Activated CD4-positive, CD25-positive, alpha-beta regulatory T cell (primary cell): ENCODE results near the gene UFC1.

Source experiments
- DNase-seq, 4 experiments: peaks; one replicate each; lab custom pipeline; 2025; lab: John Stamatoyannopoulos, UW

The UFC1 gene

DNA sequence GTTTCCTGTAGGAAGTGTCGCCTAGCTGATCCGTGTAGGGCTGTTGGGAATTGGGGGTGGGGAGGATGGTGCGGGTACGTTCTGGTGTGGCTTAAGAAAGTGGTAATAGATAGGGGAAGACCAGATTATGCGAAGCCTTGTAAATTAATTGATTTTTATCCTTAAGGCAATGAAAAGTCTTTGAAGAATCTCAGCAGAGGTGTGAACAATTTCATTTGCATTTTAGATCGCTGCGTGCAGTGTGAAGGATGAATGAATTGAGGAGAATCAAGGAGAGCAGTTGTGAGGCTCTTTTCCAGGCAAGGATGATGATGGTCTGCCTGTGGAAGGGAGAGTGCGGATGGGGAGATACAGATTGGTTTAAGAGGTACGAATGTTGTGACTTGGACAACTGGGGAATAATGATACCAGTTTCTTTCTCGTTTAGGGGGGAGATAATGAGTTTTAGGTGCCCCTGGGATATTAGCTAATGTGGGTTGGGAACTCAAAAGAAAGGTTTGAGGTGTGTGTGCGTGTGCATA is 20.5 kb upstream of the UFC1 start:
- no peak for DNase-seq

DNA sequence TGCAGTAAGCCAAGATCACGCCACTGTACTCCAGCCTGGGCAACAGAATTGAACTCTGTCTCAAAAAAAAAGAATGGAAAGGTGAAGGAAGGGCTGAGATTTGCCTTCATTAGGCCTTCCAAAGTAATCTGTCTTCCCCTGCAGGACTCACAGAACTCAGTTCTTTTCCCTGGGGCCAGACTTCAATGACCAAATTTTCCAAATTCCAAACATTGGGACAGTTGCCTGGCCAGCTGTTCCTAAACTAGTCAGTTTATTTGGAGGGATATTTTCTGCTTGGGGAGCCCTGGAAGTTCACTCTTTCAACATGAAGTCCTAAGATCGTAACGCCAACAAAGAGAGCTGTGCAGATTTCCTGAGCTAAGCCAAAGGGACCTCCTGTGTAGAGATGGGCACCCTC is 15.9 kb upstream of the UFC1 start:
- no peak for DNase-seq

DNA sequence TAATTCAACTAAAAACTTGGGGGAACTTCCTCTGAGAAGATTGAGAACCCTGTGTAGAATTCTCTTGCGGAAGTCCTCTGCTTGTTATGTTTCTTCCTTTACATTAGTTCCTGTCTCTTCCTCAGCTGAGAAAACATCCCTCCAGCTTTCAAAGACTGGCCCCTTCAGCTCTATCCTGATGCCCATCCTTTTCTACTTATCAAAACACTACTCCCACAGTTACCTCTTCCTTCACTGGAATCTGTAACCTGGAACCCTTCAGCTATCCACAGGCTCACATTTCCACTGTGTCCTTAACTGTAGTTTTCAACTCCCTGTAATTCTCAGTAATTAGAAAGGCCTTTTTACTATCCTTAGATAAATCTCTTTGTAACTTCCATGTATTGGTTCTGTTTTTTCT is 15.3 kb upstream of the UFC1 start:
- no peak for DNase-seq

DNA sequence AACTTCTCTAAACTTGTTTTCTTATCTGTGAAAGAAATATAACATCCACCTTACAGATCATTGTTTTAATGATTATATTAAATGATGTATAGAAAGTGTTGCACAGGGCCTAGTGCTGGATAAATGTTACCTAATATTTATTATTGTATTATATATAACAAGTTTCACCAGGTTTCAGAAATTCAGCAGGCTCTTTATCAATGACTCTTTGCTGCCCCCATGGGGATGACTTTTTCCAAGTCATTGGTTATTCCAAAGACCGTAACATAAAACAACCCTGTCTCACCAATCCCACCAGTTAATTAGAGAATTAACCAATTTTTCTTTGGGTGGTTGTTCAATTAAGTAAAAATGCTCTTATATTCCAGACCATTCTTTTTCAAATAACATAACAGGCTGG is 14.0 kb upstream of the UFC1 start:
- peak in 2 of 4 experiments; percentile 13 to 16 for DNase-seq

DNA sequence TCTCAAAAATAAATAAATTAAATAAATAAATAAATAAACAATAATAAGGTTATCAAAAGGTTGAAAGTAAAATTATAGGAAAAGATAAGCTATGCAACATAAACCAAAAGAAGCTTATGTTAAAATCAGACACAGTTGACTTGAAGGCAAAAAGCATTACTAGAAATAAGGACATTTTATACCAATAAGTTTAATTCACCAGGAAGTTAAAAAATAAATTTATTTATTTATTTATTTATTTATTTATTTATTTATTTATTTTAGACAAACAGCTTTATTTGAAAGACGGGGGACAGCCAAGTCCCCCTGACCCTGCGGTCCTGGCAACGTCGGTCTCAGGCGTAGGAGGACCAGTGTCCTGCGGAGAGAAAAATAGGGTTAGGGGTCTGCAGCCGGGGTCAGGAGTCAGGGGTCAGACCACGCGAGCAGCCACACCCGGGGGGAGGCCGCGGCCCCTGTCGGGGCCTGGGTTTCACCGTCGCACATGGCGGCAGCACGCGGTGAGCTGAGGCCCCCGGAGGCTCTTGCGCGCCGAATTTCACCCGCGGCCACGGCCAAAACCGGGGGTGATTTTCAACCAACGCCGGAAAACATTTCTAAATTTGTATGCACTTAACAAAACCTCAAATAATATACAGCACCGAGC is 12.9 kb upstream of the UFC1 start:
- DNase-seq = no peak

DNA sequence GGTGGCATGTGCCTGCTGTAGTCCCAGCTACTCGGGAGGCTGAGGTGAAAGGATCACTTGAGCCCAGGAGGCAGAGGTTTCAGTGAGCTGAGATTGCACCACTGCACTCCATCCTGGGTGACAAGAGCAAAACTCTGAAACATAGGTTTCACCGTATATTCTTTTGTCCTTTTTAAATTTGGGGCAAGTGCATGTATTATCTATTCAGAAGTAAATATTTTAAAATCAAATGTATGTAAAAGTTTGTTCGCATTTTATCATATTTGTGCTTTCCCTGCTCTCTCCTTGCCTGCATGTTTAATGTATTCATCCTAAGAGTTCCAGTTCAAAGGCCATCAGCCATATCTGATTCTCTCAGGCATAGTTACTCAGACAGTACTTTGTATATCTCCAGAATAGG is 7.9 kb upstream of the UFC1 start:
- DNase-seq = no peak

DNA sequence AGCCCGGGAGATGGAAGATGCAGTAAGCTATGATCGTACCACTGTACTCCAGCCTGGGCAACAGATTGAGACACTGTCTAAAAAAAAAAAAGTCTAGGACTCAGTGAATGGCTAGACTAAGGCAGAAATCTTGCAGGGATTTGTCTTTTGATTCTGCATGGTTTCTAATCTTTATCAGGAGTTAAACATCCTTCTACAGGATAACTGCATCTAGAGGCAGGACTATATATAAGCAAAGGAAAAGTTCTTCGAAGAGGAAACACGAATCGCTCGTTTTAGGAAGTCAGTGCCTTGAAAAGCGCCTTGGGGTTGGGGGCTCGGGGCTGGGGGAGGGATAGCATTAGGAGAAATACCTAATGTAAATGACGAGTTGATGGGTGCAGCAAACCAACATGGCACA is 602 bp upstream of the UFC1 start:
- DNase-seq = no peak

DNA sequence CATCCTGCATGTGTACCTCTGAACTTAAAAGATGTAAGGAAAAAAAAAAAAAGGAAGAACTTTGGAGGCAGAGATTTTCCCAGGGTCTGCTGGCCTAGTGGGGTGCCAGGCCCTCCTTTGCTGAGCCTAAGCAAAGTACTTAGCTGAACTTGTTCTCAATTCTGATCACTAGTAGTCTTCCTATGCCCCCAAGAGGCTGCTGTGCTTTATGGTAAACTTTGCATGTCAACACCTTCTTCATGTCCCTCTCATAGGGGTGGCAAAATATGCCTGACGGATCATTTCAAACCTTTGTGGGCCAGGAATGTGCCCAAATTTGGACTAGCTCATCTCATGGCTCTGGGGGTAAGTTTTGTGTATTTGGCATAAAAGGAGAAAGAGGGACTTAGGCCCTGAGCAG is 4.1 kb downstream of the UFC1 start:
- DNase-seq = no peak

DNA sequence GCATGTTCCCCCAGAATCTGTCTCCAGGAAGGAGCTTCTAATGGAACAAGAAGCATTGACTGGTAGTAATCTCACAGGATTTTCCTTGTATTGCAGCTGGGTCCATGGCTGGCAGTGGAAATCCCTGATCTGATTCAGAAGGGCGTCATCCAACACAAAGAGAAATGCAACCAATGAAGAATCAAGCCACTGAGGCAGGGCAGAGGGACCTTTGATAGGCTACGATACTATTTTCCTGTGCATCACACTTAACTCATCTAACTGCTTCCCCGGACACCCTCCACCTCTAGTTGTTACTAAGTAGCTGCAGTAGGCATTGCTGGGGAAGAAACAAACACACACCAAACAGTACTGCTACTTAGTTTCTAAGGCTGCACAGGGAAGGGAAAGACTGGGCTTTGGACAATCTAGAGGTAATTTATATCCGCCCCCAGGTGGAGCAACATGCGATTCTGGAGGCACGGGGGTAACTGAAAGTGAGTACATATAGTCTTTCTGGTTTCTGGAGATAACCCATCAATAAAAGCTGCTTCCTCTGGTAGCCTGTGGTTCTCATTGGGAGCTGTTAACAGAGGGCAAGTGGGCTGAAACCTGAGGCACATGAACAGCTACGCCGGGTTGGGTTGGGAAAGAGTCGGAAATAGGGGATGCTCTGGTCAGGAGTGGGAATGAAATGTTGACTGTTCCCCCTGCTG is 4.7 kb downstream of the UFC1 start:
- DNase-seq = no peak

DNA sequence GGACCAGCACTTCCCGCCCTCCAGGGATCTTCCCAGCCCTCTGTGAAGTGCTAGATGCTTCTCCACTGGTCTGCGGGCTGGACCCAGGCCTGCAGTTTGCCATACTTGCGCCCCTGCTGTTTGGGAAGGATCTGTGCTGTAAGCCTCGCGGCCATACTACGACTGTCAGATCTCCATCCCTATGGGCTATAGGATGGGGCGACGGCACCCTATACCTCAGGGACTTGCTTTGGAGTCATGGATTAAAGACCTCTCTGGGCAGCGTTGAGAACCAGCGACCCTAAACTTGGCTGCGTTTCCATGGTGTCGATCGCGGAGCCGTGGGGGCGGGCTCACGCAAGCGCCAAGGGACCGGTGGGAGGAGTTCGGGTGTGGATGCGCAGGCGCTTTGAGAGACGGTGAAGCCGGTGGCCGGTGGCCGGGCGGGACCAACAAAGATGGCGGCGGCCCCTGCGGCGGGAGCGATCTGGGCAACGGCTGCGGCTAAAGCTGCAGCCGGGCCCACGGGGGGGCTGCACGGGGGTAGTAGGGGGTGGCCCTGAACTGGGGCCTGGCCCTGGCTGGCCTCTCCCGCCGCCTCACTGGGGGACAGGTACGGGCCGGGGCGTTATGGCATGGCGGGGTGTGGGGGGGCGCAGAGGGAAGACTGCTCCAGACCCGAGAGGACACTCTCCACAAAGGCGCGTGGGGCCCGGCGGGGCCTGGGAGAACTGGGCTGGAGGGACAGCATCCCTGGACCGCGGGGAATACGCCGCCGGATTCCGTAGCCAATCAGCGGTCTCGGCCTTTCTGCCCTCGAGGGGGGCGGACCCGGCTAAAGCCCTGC is 5.5 kb downstream of the UFC1 start, which contains the start of gene USP21:
USP21 (plus strand) TSS at position 414 of the 826 bp plus-strand sequence. CDS start 1,141 bp downstream, outside the sequence.
- peak; percentile 81 to 88 (median 84) for DNase-seq

DNA sequence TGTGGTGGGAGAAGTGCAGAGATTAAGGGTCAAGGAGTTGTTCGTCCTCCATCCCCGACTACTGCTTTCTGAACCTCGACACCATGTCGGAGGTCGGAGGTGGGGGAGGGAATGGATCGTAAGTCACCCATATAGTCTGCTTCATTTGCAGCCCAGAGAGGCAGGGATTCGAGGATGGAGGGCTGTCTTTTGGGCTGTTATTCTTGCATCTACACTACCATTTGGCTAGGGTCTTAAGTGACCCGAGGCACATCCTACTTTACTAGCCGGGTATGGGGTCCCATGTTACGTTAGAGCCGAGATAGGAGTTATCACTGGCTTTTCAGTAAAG is 6.1 kb downstream of the UFC1 start:
- DNase-seq = no peak

DNA sequence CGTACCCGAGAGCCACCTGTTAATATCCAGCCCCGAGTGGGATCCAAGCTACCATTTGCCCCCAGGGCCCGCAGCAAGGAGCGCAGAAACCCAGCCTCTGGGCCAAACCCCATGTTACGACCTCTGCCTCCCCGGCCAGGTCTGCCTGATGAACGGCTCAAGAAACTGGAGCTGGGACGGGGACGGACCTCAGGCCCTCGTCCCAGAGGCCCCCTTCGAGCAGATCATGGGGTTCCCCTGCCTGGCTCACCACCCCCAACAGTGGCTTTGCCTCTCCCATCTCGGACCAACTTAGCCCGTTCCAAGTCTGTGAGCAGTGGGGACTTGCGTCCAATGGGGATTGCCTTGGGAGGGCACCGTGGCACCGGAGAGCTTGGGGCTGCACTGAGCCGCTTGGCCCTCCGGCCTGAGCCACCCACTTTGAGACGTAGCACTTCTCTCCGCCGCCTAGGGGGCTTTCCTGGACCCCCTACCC is 6.9 kb downstream of the UFC1 start:
- DNase-seq = no peak

DNA sequence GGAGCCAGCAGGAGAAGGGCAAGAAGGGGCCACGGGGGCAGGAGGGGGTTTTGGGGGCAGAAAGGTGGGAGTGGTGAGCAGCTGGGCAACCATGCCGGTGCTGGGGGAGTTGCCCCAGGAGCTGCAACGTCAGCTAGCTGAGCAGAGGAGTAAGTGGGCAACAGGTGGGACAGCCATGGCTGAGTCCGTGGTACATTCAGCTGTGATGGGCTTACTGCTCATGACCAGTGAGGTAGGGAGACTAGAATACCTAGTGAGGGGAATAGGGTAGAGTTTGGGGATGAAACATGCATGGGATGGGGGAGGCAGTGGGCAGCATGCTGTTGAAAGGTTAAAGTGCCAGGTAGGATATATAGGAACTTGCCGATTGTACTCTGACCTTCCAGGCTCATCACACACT is 7.9 kb downstream of the UFC1 start:
- no peak for DNase-seq

DNA sequence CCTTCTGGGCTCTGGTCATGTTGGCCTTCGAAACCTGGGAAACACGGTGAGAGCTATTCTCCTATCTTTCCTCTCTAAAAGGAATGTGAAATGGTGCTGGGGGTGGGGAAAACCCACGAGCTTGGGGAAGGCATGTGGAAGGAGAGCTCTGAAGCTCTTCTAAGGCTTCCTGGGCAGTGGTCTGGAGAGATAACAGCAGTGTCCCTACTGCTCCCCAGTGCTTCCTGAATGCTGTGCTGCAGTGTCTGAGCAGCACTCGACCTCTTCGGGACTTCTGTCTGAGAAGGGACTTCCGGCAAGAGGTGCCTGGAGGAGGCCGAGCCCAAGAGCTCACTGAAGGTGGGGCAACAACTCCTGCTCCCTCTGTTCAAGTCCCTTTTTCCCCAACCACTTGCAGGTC is 8.3 kb downstream of the UFC1 start:
- no peak for DNase-seq

DNA sequence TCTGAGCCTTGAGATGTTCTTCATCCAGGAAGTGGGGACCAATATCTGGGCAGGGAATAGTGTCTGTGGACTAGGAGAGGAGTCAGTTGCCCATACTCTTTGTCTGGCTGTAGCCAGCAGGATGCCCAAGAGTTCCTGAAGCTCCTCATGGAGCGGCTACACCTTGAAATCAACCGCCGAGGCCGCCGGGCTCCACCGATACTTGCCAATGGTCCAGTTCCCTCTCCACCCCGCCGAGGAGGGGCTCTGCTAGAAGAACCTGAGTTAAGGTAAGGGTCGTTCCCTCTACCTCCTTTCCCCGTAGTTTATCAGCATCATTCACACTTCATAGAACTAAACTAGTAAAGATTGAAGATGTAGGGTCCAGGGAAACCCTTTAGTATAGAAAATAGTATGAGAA is 9.0 kb downstream of the UFC1 start:
- DNase-seq = no peak

DNA sequence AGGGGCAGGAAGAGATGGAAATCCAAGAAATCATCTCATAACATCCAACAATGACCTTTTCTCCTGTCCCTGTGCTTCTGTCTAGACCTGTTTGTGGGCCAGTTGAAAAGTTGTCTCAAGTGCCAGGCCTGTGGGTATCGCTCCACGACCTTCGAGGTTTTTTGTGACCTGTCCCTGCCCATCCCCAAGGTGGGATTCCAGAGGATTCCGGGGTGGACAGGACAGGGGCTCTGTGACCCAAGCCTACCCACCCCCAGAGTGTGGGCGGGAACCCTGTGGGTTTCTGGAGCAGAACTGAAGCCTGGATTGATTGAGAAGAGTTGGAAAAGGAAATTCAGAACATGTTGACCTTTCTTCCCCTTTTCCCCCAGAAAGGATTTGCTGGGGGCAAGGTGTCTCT is 10.0 kb downstream of the UFC1 start:
- DNase-seq = no peak

DNA sequence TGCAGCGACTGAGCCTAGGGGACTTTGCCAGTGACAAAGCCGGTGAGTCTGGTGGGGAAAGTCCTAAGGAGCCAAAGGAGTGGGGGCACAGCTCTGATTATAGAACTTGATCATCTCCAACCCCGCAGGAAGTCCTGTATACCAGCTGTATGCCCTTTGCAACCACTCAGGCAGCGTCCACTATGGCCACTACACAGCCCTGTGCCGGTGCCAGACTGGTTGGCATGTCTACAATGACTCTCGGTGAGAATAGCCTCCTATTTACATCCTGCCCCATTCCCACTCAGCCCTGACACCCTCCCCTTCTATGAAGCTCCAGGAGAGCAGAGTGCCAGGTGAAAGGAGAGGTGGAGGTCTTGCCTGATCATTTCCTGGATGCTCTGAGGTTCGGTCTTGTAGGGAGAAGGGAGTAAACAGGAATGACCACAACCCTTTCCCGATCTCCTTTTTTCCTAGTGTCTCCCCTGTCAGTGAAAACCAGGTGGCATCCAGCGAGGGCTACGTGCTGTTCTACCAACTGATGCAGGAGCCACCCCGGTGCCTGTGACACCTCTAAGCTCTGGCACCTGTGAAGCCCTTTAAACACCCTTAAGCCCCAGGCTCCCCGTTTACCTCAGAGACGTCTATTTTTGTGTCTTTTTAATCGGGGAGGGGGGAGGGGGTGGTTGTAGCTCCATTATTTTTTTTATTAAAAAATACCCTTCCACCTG is 11.3 kb downstream of the UFC1 start:
- no peak for DNase-seq

DNA sequence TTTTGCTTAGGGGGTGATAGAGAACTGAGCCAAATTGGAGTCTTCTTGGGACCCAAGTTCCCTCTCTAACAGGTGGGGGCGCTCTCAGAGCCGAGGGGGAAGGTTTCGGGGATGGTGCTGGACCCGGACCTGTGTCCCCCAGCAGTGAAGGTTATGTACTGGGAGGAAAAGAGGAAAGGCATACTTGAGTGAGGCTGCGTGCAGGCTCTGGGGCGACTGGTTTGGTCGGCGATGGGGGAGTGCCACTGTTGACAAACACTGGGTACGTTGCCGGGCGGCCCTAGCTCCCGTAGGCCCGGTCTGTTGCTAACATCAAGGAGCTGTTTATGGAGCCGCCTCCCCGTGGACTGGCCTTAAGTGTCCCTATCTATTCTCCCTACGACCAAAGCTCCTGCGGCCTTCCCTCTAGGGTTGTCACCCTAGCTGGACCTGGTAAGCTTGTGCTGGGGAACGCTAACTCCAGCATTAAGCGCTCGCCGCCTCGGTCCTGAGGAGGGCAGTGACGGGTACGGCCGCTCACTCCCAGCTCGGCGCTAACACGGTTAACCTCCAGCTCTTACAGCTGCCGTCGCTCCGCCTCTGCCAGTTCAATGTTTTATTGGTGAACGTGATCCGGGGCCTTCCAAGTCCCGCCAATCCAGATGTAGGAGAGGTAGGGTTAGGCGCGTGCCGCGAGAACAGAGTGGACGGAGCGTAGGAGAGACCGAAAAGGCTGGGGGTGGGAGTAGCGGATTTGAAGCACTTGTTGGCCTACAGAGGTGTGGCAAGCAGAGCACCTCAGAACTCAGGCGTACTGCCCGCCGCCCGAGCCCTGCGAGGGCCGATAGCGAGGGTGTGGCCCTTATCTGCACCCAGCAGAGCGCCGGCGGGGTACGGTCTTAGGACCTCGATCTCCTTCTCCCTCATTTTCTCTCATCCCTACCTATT is 12.2 kb downstream of the UFC1 start, which contains the start of gene PPOX:
PPOX (plus strand) TSS at position 685 of the 927 bp plus-strand sequence. CDS start 422 bp downstream, outside the sequence.
- DNase-seq = peak; percentile 70 to 81 (median 80)

DNA sequence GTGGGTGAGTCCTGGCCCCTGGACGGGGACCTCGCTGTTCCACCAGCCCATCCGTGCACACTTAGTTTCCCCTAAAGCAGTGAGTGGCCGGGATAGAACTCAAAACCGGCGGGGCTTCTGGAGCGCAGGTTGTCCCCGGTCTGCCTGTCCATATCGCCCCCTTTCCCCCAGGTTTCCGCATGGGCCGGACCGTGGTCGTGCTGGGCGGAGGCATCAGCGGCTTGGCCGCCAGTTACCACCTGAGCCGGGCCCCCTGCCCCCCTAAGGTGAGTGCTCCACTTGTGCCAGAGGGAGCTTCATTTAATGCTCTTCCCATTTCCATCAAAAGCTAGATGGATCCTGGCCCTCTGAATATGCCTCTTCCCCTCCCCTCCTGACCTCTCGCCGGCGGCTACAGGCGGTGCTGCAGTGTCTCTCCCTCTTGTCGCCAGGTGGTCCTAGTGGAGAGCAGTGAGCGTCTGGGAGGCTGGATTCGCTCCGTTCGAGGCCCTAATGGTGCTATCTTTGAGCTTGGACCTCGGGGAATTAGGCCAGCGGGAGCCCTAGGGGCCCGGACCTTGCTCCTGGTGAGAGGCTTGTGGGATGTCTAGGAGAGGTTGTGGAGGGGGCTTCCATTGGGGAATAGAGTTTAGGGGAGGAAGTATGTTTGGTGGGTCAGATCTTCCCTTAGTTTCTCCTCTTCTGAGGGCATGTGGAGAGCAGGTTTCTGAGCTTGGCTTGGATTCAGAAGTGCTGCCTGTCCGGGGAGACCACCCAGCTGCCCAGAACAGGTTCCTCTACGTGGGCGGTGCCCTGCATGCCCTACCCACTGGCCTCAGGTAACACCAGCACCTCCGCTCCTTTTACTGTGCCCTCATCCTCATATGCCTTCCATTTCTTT is 13.1 kb downstream of the UFC1 start:
- no peak for DNase-seq

DNA sequence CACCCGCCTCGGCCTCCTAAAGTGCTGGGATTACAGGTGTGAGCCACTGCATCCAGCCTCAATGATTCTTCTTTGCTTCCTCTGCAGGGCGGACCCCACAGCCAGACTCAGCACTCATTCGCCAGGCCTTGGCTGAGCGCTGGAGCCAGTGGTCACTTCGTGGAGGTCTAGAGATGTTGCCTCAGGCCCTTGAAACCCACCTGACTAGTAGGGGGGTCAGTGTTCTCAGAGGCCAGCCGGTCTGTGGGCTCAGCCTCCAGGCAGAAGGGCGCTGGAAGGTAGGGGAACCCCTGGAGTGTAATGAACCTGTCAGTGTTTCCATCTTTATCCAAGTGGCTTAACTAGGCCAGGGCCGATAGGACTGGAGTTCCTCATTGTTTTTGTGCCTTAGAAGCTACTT is 15.1 kb downstream of the UFC1 start:
- DNase-seq = no peak
